ENCODE results near the gene FCAR.
"Not testable (repeated sequence)": the region's sequence is repeated elsewhere in the genome, so short reads cannot be mapped to it uniquely, and the experiment has no call there.

GRCh38 chr19:54894106-54894505 lies 20.1 kb downstream of the FCAR start:
- not testable (repeated sequence) for TF ChIP-seq POLR2A (IDR thresholded peaks at IDR 0.05; ENCODE audit: low read depth, low read length); RCOR1 (IDR thresholded peaks at IDR 0.05; ENCODE audit: insufficient replicate concordance, low read length); BHLHE40 (IDR thresholded peaks at IDR 0.05; ENCODE audit: low read depth, low read length); CTCF (conservative IDR thresholded peaks at IDR 0.05; ENCODE audit: low read depth, low read length); USF2 (IDR thresholded peaks at IDR 0.05; ENCODE audit: low read depth, low read length); CEBPB (IDR thresholded peaks at IDR 0.05; ENCODE audit: low read depth, low read length); FOS (IDR thresholded peaks at IDR 0.05; ENCODE audit: low read depth, low read length); RFX5 (IDR thresholded peaks at IDR 0.05; ENCODE audit: low read depth, low read length); CHD1 (IDR thresholded peaks at IDR 0.05; ENCODE audit: low read depth, low read length)
